Upper lobe of left lung (tissue), 6 donors: ENCODE results near the gene EHF. TPM values are rescaled to one million over a fixed set of nuclear protein-coding genes. Genes with fewer than 3 reads are reported as not detected.

Experiments used
- ATAC-seq, 2 donors: fragments of 200-7000 bp; cut with Tn5 transposase; one replicate each; pipeline ENCODE4 v1.9.1; 2022; ENCODE audit warnings: mild to moderate bottlenecking in 2 of 2, moderate library complexity in 2 of 2; ENCODE audit not compliant: low FRiP score in 2 of 2
- DNase-seq, 2 donors: peaks; one replicate each; pipeline ENCODE4 v3.0.0-alpha.2; 2019 to 2020
- H3K27ac ChIP-seq, 4 donors: fragments of 200-600 bp; sonication (generic); one replicate each; pipeline ENCODE4 v1.5.1; 2016 to 2019
- H3K27me3 ChIP-seq, 4 donors: fragments of 200-600 bp; sonication (generic); one replicate each; pipeline ENCODE4 v1.5.1; 2017 to 2019
- H3K36me3 ChIP-seq, 4 donors: fragments of 200-600 bp; sonication (generic); one replicate each; pipeline ENCODE4 v1.5.1; 2016 to 2019
- H3K4me1 ChIP-seq, 4 donors: fragments of 200-600 bp; sonication (generic); one replicate each; pipeline ENCODE4 v1.5.1; 2018 to 2019
- H3K4me3 ChIP-seq, 4 donors: fragments of 200-600 bp; sonication (generic); one replicate each; pipeline ENCODE4 v1.5.1; 2017 to 2019; ENCODE audit warnings: mild to moderate bottlenecking in 2 of 4, moderate library complexity in 1 of 4
- H3K9me3 ChIP-seq, 4 donors: fragments of 200-600 bp; sonication (generic); one replicate each; pipeline ENCODE4 v1.5.1; 2018 to 2019
- EP300 ChIP-seq, 4 donors: sonication (generic); formaldehyde crosslinking; IDR thresholded peaks; one replicate each; pipeline ENCODE4 v1.5.1; 2017; ENCODE audit warnings: antibody characterized with exemption in 4 of 4, control low read depth in 2 of 4
- POLR2A ChIP-seq, 4 donors: fragments of 450-650 bp; IDR thresholded peaks; one replicate each; pipeline ENCODE4 v1.5.1; 2016 to 2017; ENCODE audit warnings: antibody characterized with exemption in 4 of 4, mild to moderate bottlenecking in 2 of 4
- POLR2AphosphoS5 ChIP-seq, 2 donors: sonication (generic); formaldehyde crosslinking; IDR thresholded peaks; one replicate each; pipeline ENCODE4 v1.5.1; 2017; ENCODE audit warnings: antibody characterized with exemption in 2 of 2
- WGBS, 2 donors: methylation state at CpG; one replicate each; pipeline ENCODE4 v1.1.5; 2017 to 2018; 5-methylcytosine and 5-hydroxymethylcytosine counted together
- total RNA-seq, 6 donors: library from RNA; depleted of rRNA in 4 of 6; stranded (reverse); fragments of >200 nt in 4 of 6; gene quantifications; one replicate each; pipeline versions ENCODE4 v1.1.0 to v1.2.1, GENCODE V29; 2016 to 2021
- TF ChIP-seq, protein P1 (sequence below), 6 experiments: fragments of 450-650 bp in 4 of 6; fragments of 200-600 bp in 2 of 6; sonication (generic) in 2 of 6; IDR thresholded peaks; one replicate each; pipeline ENCODE4 v1.5.1; 2016 to 2019; ENCODE audit warnings: antibody characterized with exemption in 6 of 6
- donor health status: DM: no; HTN: no; CAD: no; lungs with moderate emphysema.
- donor health status: DM: no; HTN: yes; CAD: no; lungs with severe emphysema.

EHF gene
- total RNA-seq, 6 donors from 2014 or later = 31.8 to 122 (median 57.7) TPM

DNA sequence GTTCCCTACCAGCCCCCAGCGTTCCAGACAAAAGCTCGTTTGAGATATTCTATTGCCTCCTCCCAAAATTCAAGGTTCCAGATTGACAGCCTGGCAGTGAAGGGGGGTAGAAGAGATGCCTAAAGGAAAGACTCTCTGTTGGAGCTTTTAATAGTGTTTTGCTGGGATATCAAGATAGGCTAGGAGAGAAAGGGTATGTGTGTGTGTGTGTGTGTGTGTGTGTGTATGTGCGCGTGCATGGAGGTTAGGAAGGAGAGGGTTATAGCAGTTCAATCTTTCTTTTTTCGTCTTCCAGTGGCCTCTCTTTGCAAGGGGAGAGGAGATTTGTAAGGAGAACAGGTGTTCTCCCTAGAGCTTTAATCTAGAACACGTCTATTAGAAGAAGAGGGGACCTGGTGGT, 22.0 kb downstream of the EHF start:
- no peaks in the 10 kb centered on the region for H3K27me3 ChIP-seq
- peaks cover 0 to 4% (median 0%) of the 10 kb centered on the region in 4 donors for H3K36me3 ChIP-seq
- no peak for ATAC-seq
- TF ChIP-seq EP300 (IDR thresholded peaks at IDR 0.05) = no peak
- no peak for TF ChIP-seq POLR2A (IDR thresholded peaks at IDR 0.05)
- TF ChIP-seq, protein P1, sequence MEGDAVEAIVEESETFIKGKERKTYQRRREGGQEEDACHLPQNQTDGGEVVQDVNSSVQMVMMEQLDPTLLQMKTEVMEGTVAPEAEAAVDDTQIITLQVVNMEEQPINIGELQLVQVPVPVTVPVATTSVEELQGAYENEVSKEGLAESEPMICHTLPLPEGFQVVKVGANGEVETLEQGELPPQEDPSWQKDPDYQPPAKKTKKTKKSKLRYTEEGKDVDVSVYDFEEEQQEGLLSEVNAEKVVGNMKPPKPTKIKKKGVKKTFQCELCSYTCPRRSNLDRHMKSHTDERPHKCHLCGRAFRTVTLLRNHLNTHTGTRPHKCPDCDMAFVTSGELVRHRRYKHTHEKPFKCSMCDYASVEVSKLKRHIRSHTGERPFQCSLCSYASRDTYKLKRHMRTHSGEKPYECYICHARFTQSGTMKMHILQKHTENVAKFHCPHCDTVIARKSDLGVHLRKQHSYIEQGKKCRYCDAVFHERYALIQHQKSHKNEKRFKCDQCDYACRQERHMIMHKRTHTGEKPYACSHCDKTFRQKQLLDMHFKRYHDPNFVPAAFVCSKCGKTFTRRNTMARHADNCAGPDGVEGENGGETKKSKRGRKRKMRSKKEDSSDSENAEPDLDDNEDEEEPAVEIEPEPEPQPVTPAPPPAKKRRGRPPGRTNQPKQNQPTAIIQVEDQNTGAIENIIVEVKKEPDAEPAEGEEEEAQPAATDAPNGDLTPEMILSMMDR (IDR thresholded peaks at IDR 0.05) = no peak
- TF ChIP-seq POLR2AphosphoS5 (IDR thresholded peaks at IDR 0.05) = no peak
- no peak for DNase-seq
- H3K4me3 ChIP-seq = no peak overlapping the region
- peaks cover 0 to 35% (median 21%) of the 10 kb centered on the region in 4 donors for H3K4me1 ChIP-seq
- WGBS, 2 donors = 77 to 92% methylated on average over 6 of the region's 6 CpGs
- H3K27ac ChIP-seq = peak overlapping the region in 2 of 4 donors; percentile 62 to 70
- H3K9me3 ChIP-seq = no peaks in the 10 kb centered on the region

DNA sequence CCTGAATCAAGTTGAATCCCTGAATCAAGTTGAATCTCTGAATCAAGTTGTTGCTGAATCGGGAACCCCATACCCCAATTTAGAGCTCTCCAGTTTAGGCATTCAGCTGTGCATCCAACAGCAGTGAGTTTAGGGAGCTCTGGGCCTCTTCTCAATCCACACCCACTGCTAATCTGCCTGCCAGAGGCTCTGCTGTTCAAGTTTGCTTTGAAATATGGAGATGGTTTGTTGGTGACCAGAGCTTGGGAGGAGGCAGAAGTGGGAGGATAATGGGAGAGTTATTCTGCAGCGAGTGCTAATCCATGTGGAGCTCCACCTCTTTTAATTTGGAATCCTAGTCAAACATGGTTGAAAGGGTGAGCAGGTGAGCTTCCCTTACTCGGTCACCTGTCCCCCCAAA, 22.4 kb downstream of the EHF start:
- ATAC-seq (no peak), DNase-seq (no peak)
- Histone ChIP-seq H3K4me1 (peaks cover 0 to 30% (median 21%) of the 10 kb centered on the region in 4 donors), H3K9me3 (no peaks in the 10 kb centered on the region), H3K4me3 (no peak overlapping the region), H3K36me3 (peaks cover 0 to 4% (median 0%) of the 10 kb centered on the region in 4 donors), H3K27ac (no peak overlapping the region), H3K27me3 (no peaks in the 10 kb centered on the region)
- no peak for TF ChIP-seq POLR2A (IDR thresholded peaks at IDR 0.05)
- no peak for TF ChIP-seq EP300 (IDR thresholded peaks at IDR 0.05)
- TF ChIP-seq, protein P1 (IDR thresholded peaks at IDR 0.05) = no peak
- TF ChIP-seq POLR2AphosphoS5 (IDR thresholded peaks at IDR 0.05) = no peak
- WGBS, 2 donors = 72 to 87% methylated on average over 3 of the region's 3 CpGs

DNA sequence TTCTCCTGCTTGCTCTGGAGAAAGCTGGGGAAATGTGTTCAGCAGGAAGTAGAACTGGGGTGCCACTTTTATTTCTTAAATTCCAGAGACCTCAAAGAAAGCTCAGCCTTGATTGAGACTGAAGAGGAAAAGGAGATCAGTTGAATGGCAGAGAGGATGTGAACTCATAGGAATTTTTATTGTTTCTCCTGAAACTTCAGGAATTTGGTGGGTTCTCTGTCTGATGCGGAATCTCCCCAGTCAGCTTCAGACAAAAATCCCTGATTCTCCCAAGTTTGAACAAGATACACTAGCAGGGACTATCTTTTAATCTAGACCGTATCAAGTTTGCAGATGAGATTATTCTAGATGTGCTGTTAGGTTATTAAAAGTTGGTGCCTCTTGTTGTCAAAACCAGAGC, 23.0 kb downstream of the EHF start:
- no peak for DNase-seq
- peaks cover 0 to 4% (median 0%) of the 10 kb centered on the region in 4 donors for H3K36me3 ChIP-seq
- H3K9me3 ChIP-seq = no peaks in the 10 kb centered on the region
- WGBS, 2 donors = 87 to 89% methylated on average over 2 of the region's 2 CpGs
- ATAC-seq = no peak
- H3K27me3 ChIP-seq = no peaks in the 10 kb centered on the region
- no peak overlapping the region for H3K27ac ChIP-seq
- H3K4me1 ChIP-seq = peaks cover 0 to 26% (median 19%) of the 10 kb centered on the region in 4 donors
- no peak for TF ChIP-seq EP300 (IDR thresholded peaks at IDR 0.05)
- no peak overlapping the region for H3K4me3 ChIP-seq

DNA sequence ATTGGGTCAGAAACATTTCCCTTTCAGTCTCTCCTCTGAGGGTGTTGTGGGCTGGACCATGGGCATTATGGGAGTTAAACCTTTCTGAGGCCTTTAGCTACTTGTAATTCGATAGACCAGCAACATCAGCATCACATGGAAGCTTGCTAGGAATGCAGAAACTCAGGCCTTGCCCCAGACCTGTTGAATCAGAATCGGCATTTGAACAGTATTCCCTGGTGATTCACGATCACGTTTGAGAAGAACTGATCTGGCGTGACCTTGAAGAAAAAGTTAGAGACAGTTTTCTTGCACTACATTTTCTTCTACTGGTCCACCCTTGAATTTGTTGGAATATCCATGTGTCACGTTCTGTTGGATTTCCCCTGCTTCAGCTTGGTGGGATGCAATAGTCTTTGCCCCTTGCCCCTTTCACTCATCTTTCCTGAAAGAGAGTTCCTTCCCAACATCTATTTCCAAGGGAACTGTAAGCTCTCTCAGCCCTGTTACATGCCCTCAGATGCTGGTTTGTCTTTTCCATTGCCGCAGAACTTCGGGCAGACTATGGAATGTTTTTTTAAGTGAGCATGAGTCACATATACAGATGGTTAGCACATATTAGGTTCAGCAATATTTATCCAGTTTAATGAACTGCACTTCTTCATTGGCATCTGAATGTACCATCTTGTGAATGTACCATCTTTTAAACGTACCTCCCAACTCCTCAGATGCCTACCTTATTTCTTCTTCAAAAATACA, 23.9 kb downstream of the EHF start:
- Histone ChIP-seq H3K9me3 (no peaks in the 10 kb centered on the region), H3K4me1 (peaks cover 0 to 20% (median 15%) of the 10 kb centered on the region in 4 donors), H3K27me3 (no peaks in the 10 kb centered on the region), H3K36me3 (peaks cover 0 to 4% (median 2%) of the 10 kb centered on the region in 4 donors), H3K27ac (no peak overlapping the region), H3K4me3 (no peak overlapping the region)
- TF ChIP-seq POLR2A (IDR thresholded peaks at IDR 0.05) = no peak
- TF ChIP-seq POLR2AphosphoS5 (IDR thresholded peaks at IDR 0.05) = no peak
- TF ChIP-seq, protein P1 (IDR thresholded peaks at IDR 0.05) = no peak
- TF ChIP-seq EP300 (IDR thresholded peaks at IDR 0.05) = no peak
- 70 to 77% methylated on average over 9 of the region's 9 CpGs for WGBS, 2 donors
- ATAC-seq (no peak), DNase-seq (no peak)

DNA sequence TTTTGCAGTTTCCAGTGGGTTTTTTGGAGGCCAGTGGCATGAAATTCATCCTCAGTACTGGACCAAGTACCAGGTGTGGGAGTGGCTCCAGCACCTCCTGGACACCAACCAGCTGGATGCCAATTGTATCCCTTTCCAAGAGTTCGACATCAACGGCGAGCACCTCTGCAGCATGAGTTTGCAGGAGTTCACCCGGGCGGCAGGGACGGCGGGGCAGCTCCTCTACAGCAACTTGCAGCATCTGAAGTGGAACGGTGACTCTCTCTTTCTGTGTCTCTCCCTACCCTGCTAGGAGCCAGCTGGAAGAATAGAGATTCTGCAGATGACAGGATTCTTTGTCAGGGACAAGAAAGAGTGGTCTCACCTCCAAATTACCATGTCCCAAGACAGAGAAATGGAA, 25.5 kb downstream of the EHF start:
- Histone ChIP-seq H3K4me1 (peaks cover 0 to 31% (median 19%) of the 10 kb centered on the region in 4 donors), H3K36me3 (peaks cover 0 to 4% (median 2%) of the 10 kb centered on the region in 4 donors), H3K27me3 (no peaks in the 10 kb centered on the region), H3K9me3 (no peaks in the 10 kb centered on the region), H3K4me3 (no peak overlapping the region), H3K27ac (no peak overlapping the region)
- WGBS, 2 donors = 75 to 92% methylated on average over 1 to 8 of the region's 8 CpGs
- ATAC-seq (no peak), DNase-seq (peak in 1 of 2 donors; percentile 61)
- no peak for TF ChIP-seq POLR2AphosphoS5 (IDR thresholded peaks at IDR 0.05)
- TF ChIP-seq, protein P1 (IDR thresholded peaks at IDR 0.05) = no peak
- no peak for TF ChIP-seq POLR2A (IDR thresholded peaks at IDR 0.05)
- TF ChIP-seq EP300 (IDR thresholded peaks at IDR 0.05) = no peak
